Smooth muscle cell (in vitro differentiated cells): ENCODE results near the gene MT1E. TPM values are rescaled to one million over a fixed set of nuclear protein-coding genes. Genes with fewer than 3 reads are reported as not detected.

Experiments used
- DNase-seq: peaks from one replicate; lab custom pipeline; 2025; ENCODE audit not compliant: unreplicated experiment; lab: John Stamatoyannopoulos, UW
- H2AFZ ChIP-seq: fragments of 200-600 bp; sonication (generic); 2 replicates; pipeline ENCODE4 v1.6.0; 2016; ENCODE audit warnings: antibody characterized with exemption, low read depth, mild to moderate bottlenecking
- H3F3A ChIP-seq: fragments of 200-600 bp; sonication (generic); 2 replicates; pipeline ENCODE4 v1.6.0; 2017; ENCODE audit warnings: antibody characterized with exemption, low read depth
- H3K27ac ChIP-seq: fragments of 200-600 bp; sonication (generic); 2 replicates; pipeline ENCODE4 v1.5.1; 2016; ENCODE audit warnings: low read depth, mild to moderate bottlenecking
- H3K27me3 ChIP-seq: fragments of 200-600 bp; sonication (generic); 2 replicates; pipeline ENCODE4 v1.6.1; 2016; ENCODE audit warnings: low read depth, mild to moderate bottlenecking
- H3K36me3 ChIP-seq: fragments of 200-600 bp; sonication (generic); 2 replicates; pipeline ENCODE4 v1.5.1; 2016; ENCODE audit warnings: low read depth
- H3K4me1 ChIP-seq: fragments of 200-600 bp; sonication (generic); 2 replicates; pipeline ENCODE4 v1.5.1; 2016; ENCODE audit warnings: low read depth
- H3K4me2 ChIP-seq: fragments of 200-600 bp; sonication (generic); 2 replicates; pipeline ENCODE4 v1.6.0; 2016; ENCODE audit warnings: mild to moderate bottlenecking
- H3K4me3 ChIP-seq: fragments of 200-600 bp; sonication (generic); 2 replicates; pipeline ENCODE4 v1.5.1; 2016; ENCODE audit warnings: mild to moderate bottlenecking
- H3K79me2 ChIP-seq: fragments of 200-600 bp; sonication (generic); 2 replicates; pipeline ENCODE4 v1.6.0; 2016; ENCODE audit warnings: low read depth, mild to moderate bottlenecking
- H3K9ac ChIP-seq: fragments of 200-600 bp; sonication (generic); 2 replicates; pipeline ENCODE4 v1.6.0; 2016; ENCODE audit warnings: low read depth
- H3K9me3 ChIP-seq: fragments of 200-600 bp; sonication (generic); replicated peaks from 2 replicates; pipeline ENCODE4 v1.5.1; 2016; ENCODE audit warnings: low read depth
- H4K20me1 ChIP-seq: fragments of 200-600 bp; sonication (generic); 2 replicates; pipeline ENCODE4 v1.6.0; 2016; ENCODE audit warnings: low read depth
- WGBS: methylation state at CpG from one replicate; pipeline ENCODE4 v1.1.7; 2016; ENCODE audit warnings: low lambda C conversion rate; 5-methylcytosine and 5-hydroxymethylcytosine counted together
- polyA plus RNA-seq: library from polyadenylated mRNA; unstranded; fragments of >200 nt; fragmentation: Nextera tagmentation; extraction: Ambion mirVana; gene quantifications from 2 replicates; pipeline ENCODE4 v1.2.1, GENCODE V29; 2016
- total RNA-seq: library from RNA; depleted of rRNA; stranded (reverse); fragments of >200 nt; gene quantifications from 2 replicates; pipeline ENCODE4 v1.2.3, GENCODE V29; 2014
- TF ChIP-seq, protein P1 (sequence below): fragments of 200-600 bp; sonication (generic); IDR thresholded peaks from 2 replicates; pipeline ENCODE4 v1.5.1; 2017; ENCODE audit warnings: borderline replicate concordance, mild to moderate bottlenecking, antibody characterized with exemption; ENCODE audit not compliant: insufficient read depth, poor library complexity, severe bottlenecking

Gene MT1E
- total and polyA plus RNA-seq, 2 experiments from 2014 or later, result 2.0 to 10.3 TPM

- DNase-seq, result no peak
- no peaks in the 10 kb centered on the region for H3K36me3 ChIP-seq
- H3K9ac ChIP-seq, result peak overlapping the region; percentile 53
- H3K4me1 ChIP-seq, result peaks cover 18% of the 10 kb centered on the region
- H2AFZ ChIP-seq, result no peak overlapping the region
- peaks cover 23% of the 10 kb centered on the region for H3F3A ChIP-seq
- TF ChIP-seq, protein P1, sequence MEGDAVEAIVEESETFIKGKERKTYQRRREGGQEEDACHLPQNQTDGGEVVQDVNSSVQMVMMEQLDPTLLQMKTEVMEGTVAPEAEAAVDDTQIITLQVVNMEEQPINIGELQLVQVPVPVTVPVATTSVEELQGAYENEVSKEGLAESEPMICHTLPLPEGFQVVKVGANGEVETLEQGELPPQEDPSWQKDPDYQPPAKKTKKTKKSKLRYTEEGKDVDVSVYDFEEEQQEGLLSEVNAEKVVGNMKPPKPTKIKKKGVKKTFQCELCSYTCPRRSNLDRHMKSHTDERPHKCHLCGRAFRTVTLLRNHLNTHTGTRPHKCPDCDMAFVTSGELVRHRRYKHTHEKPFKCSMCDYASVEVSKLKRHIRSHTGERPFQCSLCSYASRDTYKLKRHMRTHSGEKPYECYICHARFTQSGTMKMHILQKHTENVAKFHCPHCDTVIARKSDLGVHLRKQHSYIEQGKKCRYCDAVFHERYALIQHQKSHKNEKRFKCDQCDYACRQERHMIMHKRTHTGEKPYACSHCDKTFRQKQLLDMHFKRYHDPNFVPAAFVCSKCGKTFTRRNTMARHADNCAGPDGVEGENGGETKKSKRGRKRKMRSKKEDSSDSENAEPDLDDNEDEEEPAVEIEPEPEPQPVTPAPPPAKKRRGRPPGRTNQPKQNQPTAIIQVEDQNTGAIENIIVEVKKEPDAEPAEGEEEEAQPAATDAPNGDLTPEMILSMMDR, result no peak
- WGBS, result 12% methylated on average over 10 of the region's 10 CpGs
- H3K9me3 ChIP-seq, result no peaks in the 10 kb centered on the region
- peak overlapping the region; percentile 92 for H3K27ac ChIP-seq
- no peaks in the 10 kb centered on the region for H4K20me1 ChIP-seq
- no peaks in the 10 kb centered on the region for H3K27me3 ChIP-seq
- peak overlapping the region; percentile 57 for H3K4me3 ChIP-seq
- H3K4me2 ChIP-seq, result peak overlapping the region; percentile 88
- H3K79me2 ChIP-seq, result no peaks in the 10 kb centered on the region
Measured at GRCh38 chr16:56610017-56610608, 15.5 kb upstream of the MT1E start.

- DNase-seq, result no peak
- H3K4me3 ChIP-seq, result no peak overlapping the region
- peaks cover 23% of the 10 kb centered on the region for H3F3A ChIP-seq
- no peak overlapping the region for H2AFZ ChIP-seq
- H3K27me3 ChIP-seq, result no peaks in the 10 kb centered on the region
- H3K4me1 ChIP-seq, result peaks cover 18% of the 10 kb centered on the region
- H3K9me3 ChIP-seq, result no peaks in the 10 kb centered on the region
- peak overlapping the region; percentile 92 for H3K27ac ChIP-seq
- H3K4me2 ChIP-seq, result peak overlapping the region; percentile 88
- H3K9ac ChIP-seq, result peak overlapping the region; percentile 50
- H3K36me3 ChIP-seq, result no peaks in the 10 kb centered on the region
- 18% methylated on average over 2 of the region's 2 CpGs for WGBS
- H4K20me1 ChIP-seq, result no peaks in the 10 kb centered on the region
- TF ChIP-seq, protein P1, result no peak
- H3K79me2 ChIP-seq, result no peaks in the 10 kb centered on the region
Measured at GRCh38 chr16:56610609-56611111, 14.9 kb upstream of the MT1E start.

GRCh38 chr16:56611281-56611833, 14.2 kb upstream of the MT1E start:
- TF ChIP-seq, protein P1, result no peak
- no peaks in the 10 kb centered on the region for H3K9me3 ChIP-seq
- no peak overlapping the region for H3K9ac ChIP-seq
- H3K4me2 ChIP-seq, result peak overlapping the region; percentile 88
- no peaks in the 10 kb centered on the region for H4K20me1 ChIP-seq
- H2AFZ ChIP-seq, result no peak overlapping the region
- DNase-seq, result no peak
- H3K79me2 ChIP-seq, result no peaks in the 10 kb centered on the region
- H3F3A ChIP-seq, result peaks cover 23% of the 10 kb centered on the region
- peak overlapping the region; percentile 92 for H3K27ac ChIP-seq
- peaks cover 3% of the 10 kb centered on the region for H3K27me3 ChIP-seq
- H3K4me3 ChIP-seq, result no peak overlapping the region
- H3K4me1 ChIP-seq, result peaks cover 18% of the 10 kb centered on the region
- WGBS, result 83% methylated on average over 2 of the region's 2 CpGs
- no peaks in the 10 kb centered on the region for H3K36me3 ChIP-seq

GRCh38 chr16:56613706-56614105, 11.9 kb upstream of the MT1E start:
- Histone ChIP-seq H3K9ac (no peak overlapping the region), H4K20me1 (no peaks in the 10 kb centered on the region), H3K4me2 (no peak overlapping the region), H3K9me3 (no peaks in the 10 kb centered on the region), H3K4me1 (peaks cover 15% of the 10 kb centered on the region), H3K79me2 (no peaks in the 10 kb centered on the region), H3K36me3 (no peaks in the 10 kb centered on the region), H2AFZ (no peak overlapping the region), H3K4me3 (no peak overlapping the region), H3F3A (peaks cover 14% of the 10 kb centered on the region), H3K27me3 (peaks cover 26% of the 10 kb centered on the region), H3K27ac (no peak overlapping the region)
- TF ChIP-seq, protein P1, result no peak
- DNase-seq, result no peak
